CD14-positive monocyte (primary cell): Measurements from ENCODE around the gene MPEG1. TPM values are rescaled to one million over a fixed set of nuclear protein-coding genes. Genes with fewer than 3 reads are reported as not detected.

Experiments used
- DNase-seq, 3 donors: peaks; one replicate each; pipeline ENCODE4 v3.0.0-alpha.2; 2011 to 2022
- H2AFZ ChIP-seq: 2 replicates; pipeline ENCODE4 v1.6.0; 2012; ENCODE audit warnings: mild to moderate bottlenecking, low read depth, low read length, inconsistent platforms; ENCODE audit not compliant: insufficient read depth, poor library complexity, severe bottlenecking
- H3K27ac ChIP-seq, 2 donors: 1 replicate in 1 of 2; 2 replicates in 1 of 2; pipeline ENCODE4 v1.5.1; 2012 to 2013; ENCODE audit warnings: low read length in 2 of 2, control low read depth in 1 of 2, inconsistent platforms in 1 of 2, low read depth in 1 of 2, mild to moderate bottlenecking in 1 of 2
- H3K27me3 ChIP-seq, 2 donors: one replicate each; pipeline versions ENCODE4 v1.6.0 to v1.6.1; 2011 to 2013; ENCODE audit warnings: low read length in 2 of 2; ENCODE audit not compliant: control insufficient read depth in 2 of 2, insufficient read depth in 2 of 2
- H3K36me3 ChIP-seq, 2 donors: replicated peaks in 1 of 2; 1 replicate in 1 of 2; 2 replicates in 1 of 2; pipeline versions ENCODE4 v1.5.1 to v1.6.1; 2012 to 2013; ENCODE audit warnings: low read length in 2 of 2, control low read depth in 1 of 2, inconsistent platforms in 1 of 2, mild to moderate bottlenecking in 1 of 2; ENCODE audit not compliant: insufficient read depth in 2 of 2, control insufficient read depth in 1 of 2
- H3K4me1 ChIP-seq, 2 donors: 1 replicate in 1 of 2; 2 replicates in 1 of 2; pipeline versions ENCODE4 v1.5.1 to v1.6.1; 2012 to 2013; ENCODE audit warnings: low read length in 2 of 2, control low read depth in 1 of 2, inconsistent platforms in 1 of 2, mild to moderate bottlenecking in 1 of 2, moderate library complexity in 1 of 2; ENCODE audit not compliant: insufficient read depth in 2 of 2, control insufficient read depth in 1 of 2
- H3K4me2 ChIP-seq: replicated peaks from 2 replicates; pipeline ENCODE3; 2012; ENCODE audit warnings: low read length, moderate library complexity, mild to moderate bottlenecking; ENCODE audit not compliant: poor library complexity, severe bottlenecking; ENCODE audit errors: extremely low read depth
- H3K4me3 ChIP-seq, 3 experiments: fragments of 200-600 bp in 1 of 3; sonication (generic) in 1 of 3; replicated peaks in 1 of 3; 1 replicate in 2 of 3; 2 replicates in 1 of 3; pipeline ENCODE4 v1.5.1; 2011 to 2013; ENCODE audit warnings: low read length in 3 of 3, mild to moderate bottlenecking in 3 of 3, control low read depth in 2 of 3, low read depth in 2 of 3, inconsistent platforms in 1 of 3, moderate library complexity in 1 of 3
- H3K79me2 ChIP-seq: 2 replicates; pipeline ENCODE4 v1.6.0; 2012; ENCODE audit warnings: mild to moderate bottlenecking, control low read depth, inconsistent platforms, low read length, moderate library complexity; ENCODE audit not compliant: insufficient read depth
- H3K9ac ChIP-seq: 2 replicates; pipeline ENCODE4 v1.6.0; 2017; ENCODE audit warnings: low read length, mild to moderate bottlenecking; ENCODE audit not compliant: insufficient read depth, poor library complexity, severe bottlenecking
- H3K9me3 ChIP-seq, 2 donors: replicated peaks in 1 of 2; 1 replicate in 1 of 2; 2 replicates in 1 of 2; pipeline versions ENCODE4 v1.5.1 to v1.6.1; 2012 to 2013; ENCODE audit warnings: low read length in 2 of 2, control low read depth in 1 of 2; ENCODE audit not compliant: control insufficient read depth in 1 of 2, insufficient read depth in 1 of 2
- H4K20me1 ChIP-seq: 2 replicates; pipeline ENCODE4 v1.6.0; 2012; ENCODE audit warnings: mild to moderate bottlenecking, low read length, control low read depth, moderate library complexity; ENCODE audit not compliant: insufficient read depth
- H3K27ac Mint-ChIP-seq, 7 donors: one replicate each; pipeline ENCODE4 v1.8.0; 2020; ENCODE audit warnings: mild to moderate bottlenecking in 7 of 7, mixed read lengths in 7 of 7, moderate library complexity in 6 of 7, inconsistent platforms in 2 of 7
- H3K27me3 Mint-ChIP-seq, 3 donors: one replicate each; pipeline ENCODE4 v1.8.0; 2021 to 2022; ENCODE audit warnings: low read depth in 3 of 3, mild to moderate bottlenecking in 3 of 3, mixed read lengths in 3 of 3, moderate library complexity in 3 of 3, inconsistent platforms in 1 of 3
- H3K36me3 Mint-ChIP-seq, 2 donors: one replicate each; pipeline ENCODE4 v1.8.0; 2020; ENCODE audit warnings: mixed read lengths in 2 of 2, inconsistent platforms in 1 of 2, mild to moderate bottlenecking in 1 of 2
- H3K4me1 Mint-ChIP-seq: one replicate; pipeline ENCODE4 v1.8.0; 2020; ENCODE audit warnings: mild to moderate bottlenecking, mixed read lengths
- H3K4me3 Mint-ChIP-seq, 2 donors: one replicate each; pipeline ENCODE4 v1.8.0; 2020; ENCODE audit warnings: mild to moderate bottlenecking in 2 of 2, mixed read lengths in 2 of 2, moderate library complexity in 1 of 2
- H3K9me3 Mint-ChIP-seq, 7 donors: one replicate each; pipeline ENCODE4 v1.8.0; 2020 to 2022; ENCODE audit warnings: mixed read lengths in 7 of 7, mild to moderate bottlenecking in 6 of 7, moderate library complexity in 6 of 7, inconsistent platforms in 2 of 7
- CTCF ChIP-seq: fragments of 200-600 bp; IDR thresholded peaks from one replicate; pipeline ENCODE4 v1.8.0; 2022; ENCODE audit warnings: antibody characterized with exemption, mild to moderate bottlenecking
- WGBS: methylation state at CpG from one replicate; pipeline ENCODE4 v1.1.5; 2013; ENCODE audit warnings: missing lambda C conversion rate; ENCODE audit not compliant: insufficient coverage; 5-methylcytosine and 5-hydroxymethylcytosine counted together
- intact Hi-C, 2 donors: fragments of 100-400 bp; cut with micrococcal nuclease; formaldehyde crosslinking; loops; one replicate each; pipeline versions ENCODE4 v1.15.0 to v1.15.1; 2023
- polyA plus RNA-seq, 3 donors: library from polyadenylated mRNA; depleted of rRNA in 1 of 3; unstranded in 2 of 3; stranded (reverse) in 1 of 3; fragments of 300-500 nt in 2 of 3; fragments of >200 nt in 1 of 3; fragmentation: Illumina TruSeq in 2 of 3; gene quantifications; 1 replicate in 2 of 3; 2 replicates in 1 of 3; pipeline ENCODE4 v1.2.3, GENCODE V29; 2012 to 2021

The MPEG1 gene
- polyA plus RNA-seq, 3 donors, result 273 to 971 (median 691) TPM

- peak overlapping the region; percentile 26 to 82 for H3K27ac ChIP-seq
- no peaks in the 10 kb centered on the region for H3K9me3 ChIP-seq
- H3K4me3 ChIP-seq, result peak overlapping the region in 1 of 3 experiments; percentile 52
- H3K4me1 Mint-ChIP-seq, result peaks cover 72% of the 10 kb centered on the region
- intact Hi-C loops, result loop anchor here in 1 of 2 donors (5.0 kb wide), 1 partner anchor 35 kb away; no protein-coding TSS in a partner anchor
- peaks cover 21% of the 10 kb centered on the region for H3K79me2 ChIP-seq
- peak overlapping the region; percentile 49 to 82 for H3K4me3 Mint-ChIP-seq
- H3K4me1 ChIP-seq, result peaks cover 64 to 71% of the 10 kb centered on the region in 2 donors
- no peaks in the 10 kb centered on the region for H3K27me3 ChIP-seq
- no CpG with 5 or more reads among the region's 2 CpGs for WGBS
- H3K36me3 Mint-ChIP-seq, result peaks cover 2 to 6% of the 10 kb centered on the region in 2 donors
- no peak overlapping the region for H2AFZ ChIP-seq
- peaks cover 0 to 9% (median 5%) of the 10 kb centered on the region in 7 donors for H3K9me3 Mint-ChIP-seq
- no peaks in the 10 kb centered on the region for H3K36me3 ChIP-seq
- no peak for TF ChIP-seq CTCF
- H3K4me2 ChIP-seq, result peak overlapping the region; percentile 65
- H3K27me3 Mint-ChIP-seq, result peaks cover 0 to 5% (median 0%) of the 10 kb centered on the region in 3 donors
- H3K9ac ChIP-seq, result no peak overlapping the region
- H4K20me1 ChIP-seq, result no peaks in the 10 kb centered on the region
- peak overlapping the region; percentile 82 to 95 (median 92) for H3K27ac Mint-ChIP-seq
- DNase-seq, result peak; percentile 76 to 89 (median 80)
These were observed 35.0 kb upstream of the MPEG1 start for GRCh38 chr11:59247531-59248227.

- H3K9ac ChIP-seq, result no peak overlapping the region
- Mint-ChIP-seq H3K27me3 (no peaks in the 10 kb centered on the region), H3K9me3 (peaks cover 2 to 14% (median 7%) of the 10 kb centered on the region in 7 donors), H3K4me1 (peaks cover 47% of the 10 kb centered on the region), H3K4me3 (no peak overlapping the region), H3K27ac (no peak overlapping the region), H3K36me3 (peaks cover 2 to 3% of the 10 kb centered on the region in 2 donors)
- no peak overlapping the region for H3K27ac ChIP-seq
- peaks cover 35 to 44% of the 10 kb centered on the region in 2 donors for H3K4me1 ChIP-seq
- H3K4me2 ChIP-seq, result no peak overlapping the region
- no peaks in the 10 kb centered on the region for H3K27me3 ChIP-seq
- intact Hi-C loops, result no loop called here
- H3K79me2 ChIP-seq, result peaks cover 10% of the 10 kb centered on the region
- no peak overlapping the region for H3K4me3 ChIP-seq
- no peak for DNase-seq
- WGBS, result no CpG with 5 or more reads among the region's 1 CpG
- no peaks in the 10 kb centered on the region for H3K36me3 ChIP-seq
- TF ChIP-seq CTCF, result no peak
- no peaks in the 10 kb centered on the region for H4K20me1 ChIP-seq
- peaks cover 0 to 8% of the 10 kb centered on the region in 2 donors for H3K9me3 ChIP-seq
- H2AFZ ChIP-seq, result no peak overlapping the region
These were observed 30.9 kb upstream of the MPEG1 start for GRCh38 chr11:59243633-59244032.
